A673 (cell line): ENCODE results near the gene ENO4.

Experiments
- EZH2 ChIP-seq: fragments of 200-600 bp; sonication (generic); IDR thresholded peaks from 2 replicates; pipeline ENCODE4 v1.6.1; 2017; ENCODE audit warnings: borderline replicate concordance, low read depth, mild to moderate bottlenecking, mixed read lengths, antibody characterized with exemption, low read length; ENCODE audit not compliant: poor library complexity, severe bottlenecking
- TF ChIP-seq, protein P1 (sequence below): fragments of 300-800, 200-600 bp; sonication (generic); conservative IDR thresholded peaks from 2 replicates; pipeline ENCODE4 v1.5.1; 2017; ENCODE audit warnings: low read depth, mild to moderate bottlenecking, antibody characterized with exemption, low read length, moderate library complexity, mixed read lengths

DNA sequence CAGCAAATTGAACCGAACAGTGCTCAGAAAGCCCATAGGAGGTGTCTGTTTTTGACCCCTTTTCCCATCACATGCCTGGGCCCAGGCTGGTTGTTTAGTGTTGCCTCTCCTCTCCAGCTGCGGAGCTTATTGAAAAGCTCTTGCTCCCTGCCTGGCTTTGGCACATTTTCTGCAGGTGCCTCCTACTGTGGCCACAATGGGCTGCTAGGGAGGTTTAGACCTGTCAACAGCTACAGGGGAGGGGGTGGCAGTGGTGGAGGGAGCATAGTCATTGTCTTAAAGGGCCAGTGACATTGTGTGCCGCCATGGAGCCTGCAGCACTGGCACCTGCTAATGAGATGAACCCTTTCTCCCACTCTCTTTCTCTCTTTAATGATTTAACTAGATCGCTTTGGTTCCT is 13.2 kb upstream of the ENO4 start:
- TF ChIP-seq, protein P1, sequence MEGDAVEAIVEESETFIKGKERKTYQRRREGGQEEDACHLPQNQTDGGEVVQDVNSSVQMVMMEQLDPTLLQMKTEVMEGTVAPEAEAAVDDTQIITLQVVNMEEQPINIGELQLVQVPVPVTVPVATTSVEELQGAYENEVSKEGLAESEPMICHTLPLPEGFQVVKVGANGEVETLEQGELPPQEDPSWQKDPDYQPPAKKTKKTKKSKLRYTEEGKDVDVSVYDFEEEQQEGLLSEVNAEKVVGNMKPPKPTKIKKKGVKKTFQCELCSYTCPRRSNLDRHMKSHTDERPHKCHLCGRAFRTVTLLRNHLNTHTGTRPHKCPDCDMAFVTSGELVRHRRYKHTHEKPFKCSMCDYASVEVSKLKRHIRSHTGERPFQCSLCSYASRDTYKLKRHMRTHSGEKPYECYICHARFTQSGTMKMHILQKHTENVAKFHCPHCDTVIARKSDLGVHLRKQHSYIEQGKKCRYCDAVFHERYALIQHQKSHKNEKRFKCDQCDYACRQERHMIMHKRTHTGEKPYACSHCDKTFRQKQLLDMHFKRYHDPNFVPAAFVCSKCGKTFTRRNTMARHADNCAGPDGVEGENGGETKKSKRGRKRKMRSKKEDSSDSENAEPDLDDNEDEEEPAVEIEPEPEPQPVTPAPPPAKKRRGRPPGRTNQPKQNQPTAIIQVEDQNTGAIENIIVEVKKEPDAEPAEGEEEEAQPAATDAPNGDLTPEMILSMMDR: no peak
- TF ChIP-seq EZH2: no peak
